ENCODE measurements around the gene NPSR1.

Gene NPSR1

DNA sequence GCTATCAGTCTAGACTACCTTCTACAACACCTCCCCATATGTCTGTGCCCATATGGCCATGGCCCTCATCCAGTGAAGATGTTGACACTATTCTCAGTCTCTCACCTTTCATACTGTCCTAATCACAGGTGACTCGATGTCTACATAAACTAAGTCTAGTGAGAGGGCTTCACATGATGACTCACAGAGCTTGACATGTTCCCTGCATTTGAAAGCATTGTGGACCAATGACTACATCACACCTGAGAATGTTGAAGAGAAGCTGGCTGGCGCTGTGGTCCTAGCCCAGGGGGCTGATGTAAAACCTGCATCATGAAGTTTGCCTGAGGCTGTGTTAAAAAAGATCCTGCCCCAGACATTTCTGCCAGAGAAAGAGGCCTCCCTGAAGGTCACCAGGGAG lies 167.2 kb downstream of the NPSR1 start:
- no peaks in the 10 kb centered on the region for H3K4me1 ChIP-seq (ENCODE audit: control insufficient read depth, insufficient read depth, low read length)
- ChIA-PET CTCF (interaction anchor here (0.7 to 3.0 kb wide), 3 partner anchors 27 to 695 kb away, joined by 3 to 19 read pairs (median 4); no protein-coding TSS in a partner anchor), POLR2A (no interaction called here)
- no peak overlapping the region for H3K27ac ChIP-seq (ENCODE audit: extremely low read depth, low read depth, low read length)
- no peaks in the 10 kb centered on the region for H3K9me3 ChIP-seq (ENCODE audit: control insufficient read depth, insufficient read depth, low read depth, low read length)
- no peak for TF ChIP-seq PRDM1 (tag by site-specific recombination; IDR thresholded peaks at IDR 0.05)
- no peak for TF ChIP-seq OSR2 (tag by site-specific recombination; IDR thresholded peaks at IDR 0.05)
- TF ChIP-seq, protein P1, sequence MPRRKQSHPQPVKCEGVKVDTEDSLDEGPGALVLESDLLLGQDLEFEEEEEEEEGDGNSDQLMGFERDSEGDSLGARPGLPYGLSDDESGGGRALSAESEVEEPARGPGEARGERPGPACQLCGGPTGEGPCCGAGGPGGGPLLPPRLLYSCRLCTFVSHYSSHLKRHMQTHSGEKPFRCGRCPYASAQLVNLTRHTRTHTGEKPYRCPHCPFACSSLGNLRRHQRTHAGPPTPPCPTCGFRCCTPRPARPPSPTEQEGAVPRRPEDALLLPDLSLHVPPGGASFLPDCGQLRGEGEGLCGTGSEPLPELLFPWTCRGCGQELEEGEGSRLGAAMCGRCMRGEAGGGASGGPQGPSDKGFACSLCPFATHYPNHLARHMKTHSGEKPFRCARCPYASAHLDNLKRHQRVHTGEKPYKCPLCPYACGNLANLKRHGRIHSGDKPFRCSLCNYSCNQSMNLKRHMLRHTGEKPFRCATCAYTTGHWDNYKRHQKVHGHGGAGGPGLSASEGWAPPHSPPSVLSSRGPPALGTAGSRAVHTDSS (tag by site-specific recombination; IDR thresholded peaks at IDR 0.05), result no peak
- TF ChIP-seq, protein P2, sequence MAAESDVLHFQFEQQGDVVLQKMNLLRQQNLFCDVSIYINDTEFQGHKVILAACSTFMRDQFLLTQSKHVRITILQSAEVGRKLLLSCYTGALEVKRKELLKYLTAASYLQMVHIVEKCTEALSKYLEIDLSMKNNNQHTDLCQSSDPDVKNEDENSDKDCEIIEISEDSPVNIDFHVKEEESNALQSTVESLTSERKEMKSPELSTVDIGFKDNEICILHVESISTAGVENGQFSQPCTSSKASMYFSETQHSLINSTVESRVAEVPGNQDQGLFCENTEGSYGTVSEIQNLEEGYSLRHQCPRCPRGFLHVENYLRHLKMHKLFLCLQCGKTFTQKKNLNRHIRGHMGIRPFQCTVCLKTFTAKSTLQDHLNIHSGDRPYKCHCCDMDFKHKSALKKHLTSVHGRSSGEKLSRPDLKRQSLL (tag by site-specific recombination; IDR thresholded peaks at IDR 0.05), result no peak
- TF ChIP-seq HOXC10 (CRISPR knock-in tag; IDR thresholded peaks at IDR 0.05), result no peak
- TF ChIP-seq ZNF777 (tag by site-specific recombination; IDR thresholded peaks at IDR 0.05; ENCODE audit: borderline replicate concordance), result no peak
- TF ChIP-seq, protein P3, sequence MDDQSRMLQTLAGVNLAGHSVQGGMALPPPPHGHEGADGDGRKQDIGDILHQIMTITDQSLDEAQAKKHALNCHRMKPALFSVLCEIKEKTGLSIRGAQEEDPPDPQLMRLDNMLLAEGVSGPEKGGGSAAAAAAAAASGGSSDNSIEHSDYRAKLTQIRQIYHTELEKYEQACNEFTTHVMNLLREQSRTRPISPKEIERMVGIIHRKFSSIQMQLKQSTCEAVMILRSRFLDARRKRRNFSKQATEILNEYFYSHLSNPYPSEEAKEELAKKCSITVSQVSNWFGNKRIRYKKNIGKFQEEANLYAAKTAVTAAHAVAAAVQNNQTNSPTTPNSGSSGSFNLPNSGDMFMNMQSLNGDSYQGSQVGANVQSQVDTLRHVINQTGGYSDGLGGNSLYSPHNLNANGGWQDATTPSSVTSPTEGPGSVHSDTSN (CRISPR knock-in tag; IDR thresholded peaks at IDR 0.05), result no peak
- no peak for TF ChIP-seq ZNF140 (tag by site-specific recombination; IDR thresholded peaks at IDR 0.05)
- no peak for TF ChIP-seq EGR2 (tag by site-specific recombination; IDR thresholded peaks at IDR 0.05; ENCODE audit: low read depth)
- TF ChIP-seq ZNF558 (tag by site-specific recombination; IDR thresholded peaks at IDR 0.05), result no peak
- no peak for TF ChIP-seq ZNF133 (tag by site-specific recombination; IDR thresholded peaks at IDR 0.05)
- TF ChIP-seq, protein P4, sequence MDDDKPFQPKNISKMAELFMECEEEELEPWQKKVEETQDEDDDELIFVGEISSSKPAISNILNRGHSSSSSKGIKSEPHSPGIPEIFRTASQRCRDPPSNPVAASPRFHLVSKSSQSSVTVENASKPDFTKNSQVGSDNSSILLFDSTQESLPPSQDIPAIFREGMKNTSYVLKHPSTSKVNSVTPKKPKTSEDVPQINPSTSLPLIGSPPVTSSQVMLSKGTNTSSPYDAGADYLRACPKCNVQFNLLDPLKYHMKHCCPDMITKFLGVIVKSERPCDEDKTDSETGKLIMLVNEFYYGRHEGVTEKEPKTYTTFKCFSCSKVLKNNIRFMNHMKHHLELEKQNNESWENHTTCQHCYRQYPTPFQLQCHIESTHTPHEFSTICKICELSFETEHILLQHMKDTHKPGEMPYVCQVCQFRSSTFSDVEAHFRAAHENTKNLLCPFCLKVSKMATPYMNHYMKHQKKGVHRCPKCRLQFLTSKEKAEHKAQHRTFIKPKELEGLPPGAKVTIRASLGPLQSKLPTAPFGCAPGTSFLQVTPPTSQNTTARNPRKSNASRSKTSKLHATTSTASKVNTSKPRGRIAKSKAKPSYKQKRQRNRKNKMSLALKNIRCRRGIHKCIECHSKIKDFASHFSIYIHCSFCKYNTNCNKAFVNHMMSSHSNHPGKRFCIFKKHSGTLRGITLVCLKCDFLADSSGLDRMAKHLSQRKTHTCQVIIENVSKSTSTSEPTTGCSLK (tag by site-specific recombination; IDR thresholded peaks at IDR 0.05), result no peak
- no peak for TF ChIP-seq MZF1 (tag by site-specific recombination; IDR thresholded peaks at IDR 0.05; ENCODE audit: borderline replicate concordance)
- TF ChIP-seq, protein P5, sequence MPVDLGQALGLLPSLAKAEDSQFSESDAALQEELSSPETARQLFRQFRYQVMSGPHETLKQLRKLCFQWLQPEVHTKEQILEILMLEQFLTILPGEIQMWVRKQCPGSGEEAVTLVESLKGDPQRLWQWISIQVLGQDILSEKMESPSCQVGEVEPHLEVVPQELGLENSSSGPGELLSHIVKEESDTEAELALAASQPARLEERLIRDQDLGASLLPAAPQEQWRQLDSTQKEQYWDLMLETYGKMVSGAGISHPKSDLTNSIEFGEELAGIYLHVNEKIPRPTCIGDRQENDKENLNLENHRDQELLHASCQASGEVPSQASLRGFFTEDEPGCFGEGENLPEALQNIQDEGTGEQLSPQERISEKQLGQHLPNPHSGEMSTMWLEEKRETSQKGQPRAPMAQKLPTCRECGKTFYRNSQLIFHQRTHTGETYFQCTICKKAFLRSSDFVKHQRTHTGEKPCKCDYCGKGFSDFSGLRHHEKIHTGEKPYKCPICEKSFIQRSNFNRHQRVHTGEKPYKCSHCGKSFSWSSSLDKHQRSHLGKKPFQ (tag by site-specific recombination; IDR thresholded peaks at IDR 0.05), result no peak
- TF ChIP-seq KLF10 (tag by site-specific recombination; IDR thresholded peaks at IDR 0.05), result no peak
- TF ChIP-seq GLIS2 (tag by site-specific recombination; IDR thresholded peaks at IDR 0.05), result no peak
- TF ChIP-seq ZNF292 (tag by site-specific recombination; IDR thresholded peaks at IDR 0.05; ENCODE audit: borderline replicate concordance, low read depth), result no peak
- TF ChIP-seq, protein P6, sequence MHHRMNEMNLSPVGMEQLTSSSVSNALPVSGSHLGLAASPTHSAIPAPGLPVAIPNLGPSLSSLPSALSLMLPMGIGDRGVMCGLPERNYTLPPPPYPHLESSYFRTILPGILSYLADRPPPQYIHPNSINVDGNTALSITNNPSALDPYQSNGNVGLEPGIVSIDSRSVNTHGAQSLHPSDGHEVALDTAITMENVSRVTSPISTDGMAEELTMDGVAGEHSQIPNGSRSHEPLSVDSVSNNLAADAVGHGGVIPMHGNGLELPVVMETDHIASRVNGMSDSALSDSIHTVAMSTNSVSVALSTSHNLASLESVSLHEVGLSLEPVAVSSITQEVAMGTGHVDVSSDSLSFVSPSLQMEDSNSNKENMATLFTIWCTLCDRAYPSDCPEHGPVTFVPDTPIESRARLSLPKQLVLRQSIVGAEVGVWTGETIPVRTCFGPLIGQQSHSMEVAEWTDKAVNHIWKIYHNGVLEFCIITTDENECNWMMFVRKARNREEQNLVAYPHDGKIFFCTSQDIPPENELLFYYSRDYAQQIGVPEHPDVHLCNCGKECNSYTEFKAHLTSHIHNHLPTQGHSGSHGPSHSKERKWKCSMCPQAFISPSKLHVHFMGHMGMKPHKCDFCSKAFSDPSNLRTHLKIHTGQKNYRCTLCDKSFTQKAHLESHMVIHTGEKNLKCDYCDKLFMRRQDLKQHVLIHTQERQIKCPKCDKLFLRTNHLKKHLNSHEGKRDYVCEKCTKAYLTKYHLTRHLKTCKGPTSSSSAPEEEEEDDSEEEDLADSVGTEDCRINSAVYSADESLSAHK (tag by site-specific recombination; IDR thresholded peaks at IDR 0.05), result no peak
- TF ChIP-seq ZNF202 (tag by site-specific recombination; IDR thresholded peaks at IDR 0.05; ENCODE audit: borderline replicate concordance), result no peak
- H3K36me3 ChIP-seq (ENCODE audit: control insufficient read depth in 2 of 2, insufficient read depth in 1 of 2, low read length in 2 of 2), result no peaks in the 10 kb centered on the region
- no peak overlapping the region for H3K4me3 ChIP-seq (ENCODE audit: low read depth, low read length)

Measured in HEK293 (cell line).